HCT116 (cell line): ENCODE data around the gene FNDC8. TPM values are rescaled to one million over a fixed set of nuclear protein-coding genes. Genes with fewer than 3 reads are reported as not detected.

ENCODE experiments used
- ATAC-seq: fragments of 200-7000 bp; cut with Tn5 transposase; 2 replicates; pipeline ENCODE4 v1.9.1; 2020; ENCODE audit warnings: mild to moderate bottlenecking, moderate library complexity
- BruUV-seq: library from RNA; stranded (reverse); fragments of 400-500 nt; replicated peaks from 2 replicates; lab custom pipeline; 2021; lab: Mats Ljungman, UMichigan
- CTCF ChIA-PET: fragments of 300-600 bp; sonication (Branson Sonifier 250); formaldehyde crosslinking; loops from one replicate; lab custom pipeline; 2021; ENCODE audit warnings: antibody characterized with exemption; lab: Charles Lee
- POLR2A ChIA-PET: fragments of 300-600, 350-600 bp; sonication (Branson Sonifier 250); formaldehyde crosslinking; loops from one replicate; lab custom pipeline; 2021; ENCODE audit warnings: antibody characterized with exemption; lab: Charles Lee
- RAD21 ChIA-PET, 2 experiments: fragments of 300-600 bp; sonication (Branson Sonifier 250); formaldehyde crosslinking; loops; one replicate each; lab custom pipeline; 2023; ENCODE audit warnings: low total read pairs in 2 of 2; ENCODE audit not compliant: uncharacterized antibody in 2 of 2, unreplicated experiment in 2 of 2, low non-redundant PET in 1 of 2; lab: Charles Lee
- DNase-seq: peaks from one replicate; pipeline ENCODE4 v3.0.0-alpha.2; 2010; ENCODE audit warnings: low read depth, low spot score
- H2AFZ ChIP-seq: fragments of 200-600 bp; shearing (Covaris generic), sonication (generic); 2 replicates; pipeline ENCODE4 v1.6.1; 2017; ENCODE audit warnings: low read depth, mixed run types, mixed read lengths, antibody characterized with exemption, low read length; ENCODE audit not compliant: poor library complexity, severe bottlenecking
- H3K27ac ChIP-seq: 2 replicates; pipeline ENCODE4 v1.5.1; 2012; ENCODE audit warnings: low read depth, low read length
- H3K27me3 ChIP-seq: fragments of 200-600 bp; sonication (generic); 2 replicates; pipeline ENCODE4 v1.6.1; 2016; ENCODE audit warnings: mixed run types, low read length, mixed read lengths; ENCODE audit not compliant: insufficient read depth
- H3K36me3 ChIP-seq, 2 experiments: fragments of 200-500 bp in 1 of 2; fragments of 200-600 bp in 1 of 2; sonication (Bioruptor generic) in 1 of 2; sonication (generic) in 1 of 2; 2 replicates each; pipeline versions ENCODE4 v1.5.1 to v1.6.1; 2014 to 2016; ENCODE audit warnings: low read length in 2 of 2, inconsistent platforms in 1 of 2, mixed read lengths in 1 of 2, mixed run types in 1 of 2; ENCODE audit not compliant: insufficient read depth in 2 of 2, control insufficient read depth in 1 of 2
- H3K4me1 ChIP-seq, 2 experiments: fragments of 200-600 bp in 1 of 2; sonication (generic) in 1 of 2; 2 replicates each; pipeline versions ENCODE4 v1.5.1 to v1.6.1; 2012 to 2017; ENCODE audit warnings: low read length in 2 of 2, inconsistent platforms in 1 of 2, mild to moderate bottlenecking in 1 of 2, mixed read lengths in 1 of 2, mixed run types in 1 of 2, moderate library complexity in 1 of 2; ENCODE audit not compliant: insufficient read depth in 2 of 2, control insufficient read depth in 1 of 2
- H3K4me2 ChIP-seq: fragments of 200-600 bp; sonication (generic); 2 replicates; pipeline ENCODE4 v1.6.1; 2017; ENCODE audit warnings: mixed run types, low read length, mixed read lengths
- H3K4me3 ChIP-seq, 2 experiments: fragments of 200-600 bp in 1 of 2; sonication (generic) in 1 of 2; replicated peaks in 1 of 2; 2 replicates each; pipeline ENCODE4 v1.5.1; 2011 to 2016; ENCODE audit warnings: low read length in 2 of 2, control low read depth in 1 of 2, low read depth in 1 of 2, mild to moderate bottlenecking in 1 of 2, mixed read lengths in 1 of 2, mixed run types in 1 of 2
- H3K79me2 ChIP-seq: fragments of 200-600 bp; sonication (generic); 2 replicates; pipeline ENCODE4 v1.6.1; 2017; ENCODE audit warnings: mild to moderate bottlenecking, mixed run types, low read length, moderate library complexity, mixed read lengths; ENCODE audit not compliant: insufficient read depth
- H3K9ac ChIP-seq: fragments of 200-600 bp; sonication (generic); 2 replicates; pipeline ENCODE4 v1.6.1; 2016; ENCODE audit warnings: low read length, mixed read lengths
- H3K9me2 ChIP-seq: fragments of 200-600 bp; sonication (generic), shearing (Covaris generic); 2 replicates; pipeline ENCODE4 v1.6.1; 2017; ENCODE audit warnings: mixed run types, mild to moderate bottlenecking, moderate library complexity; ENCODE audit not compliant: insufficient read depth
- H3K9me3 ChIP-seq, 2 experiments: fragments of 200-500 bp in 1 of 2; fragments of 200-600 bp in 1 of 2; sonication (Bioruptor generic) in 1 of 2; sonication (generic) in 1 of 2; 2 replicates each; pipeline ENCODE4 v1.6.1; 2014 to 2017; ENCODE audit warnings: low read length in 2 of 2, mixed read lengths in 2 of 2, inconsistent platforms in 1 of 2, low read depth in 1 of 2, mild to moderate bottlenecking in 1 of 2, mixed run types in 1 of 2, moderate library complexity in 1 of 2; ENCODE audit not compliant: control insufficient read depth in 1 of 2, insufficient read depth in 1 of 2
- H4K20me1 ChIP-seq: fragments of 200-600 bp; sonication (generic), shearing (Covaris generic); 2 replicates; pipeline ENCODE4 v1.6.1; 2017; ENCODE audit warnings: mixed run types, mild to moderate bottlenecking, moderate library complexity; ENCODE audit not compliant: insufficient read depth
- CBX3 ChIP-seq: IDR thresholded peaks from 2 replicates; pipeline ENCODE4 v1.6.1; 2012; ENCODE audit warnings: low read depth
- CEBPB ChIP-seq: IDR thresholded peaks from 2 replicates; pipeline ENCODE4 v1.6.1; 2012; ENCODE audit warnings: low read depth
- EGR1 ChIP-seq: IDR thresholded peaks from 2 replicates; pipeline ENCODE4 v1.6.1; 2012; ENCODE audit warnings: low read depth
- ELF1 ChIP-seq: IDR thresholded peaks from 2 replicates; pipeline ENCODE4 v1.6.1; 2012; ENCODE audit warnings: low read depth, borderline replicate concordance
- EZH2 ChIP-seq: fragments of 200-600 bp; sonication (generic); IDR thresholded peaks from 2 replicates; pipeline ENCODE4 v1.6.1; 2017; ENCODE audit warnings: antibody characterized with exemption, mixed run types
- EZH2phosphoT487 ChIP-seq: fragments of 200-600 bp; IDR thresholded peaks from 2 replicates; pipeline ENCODE4 v1.6.1; 2018; ENCODE audit warnings: antibody characterized with exemption, borderline replicate concordance
- POLR2A ChIP-seq: IDR thresholded peaks from 2 replicates; pipeline ENCODE4 v1.7.0; 2011; ENCODE audit warnings: borderline replicate concordance; ENCODE audit not compliant: insufficient read depth, insufficient read length; ENCODE audit errors: extremely low read depth
- POLR2AphosphoS5 ChIP-seq: IDR thresholded peaks from 2 replicates; pipeline ENCODE4 v1.6.1; 2011; ENCODE audit warnings: mild to moderate bottlenecking, low read depth, low read length, moderate library complexity
- RAD21 ChIP-seq: IDR thresholded peaks from 2 replicates; pipeline ENCODE4 v1.6.1; 2012; ENCODE audit warnings: low read depth, mild to moderate bottlenecking
- SP1 ChIP-seq: IDR thresholded peaks from 2 replicates; pipeline ENCODE4 v1.6.1; 2012; ENCODE audit warnings: low read depth
- SRF ChIP-seq: IDR thresholded peaks from 2 replicates; pipeline ENCODE4 v1.6.1; 2012; ENCODE audit warnings: low read depth
- TCF7L2 ChIP-seq: IDR thresholded peaks from 2 replicates; pipeline ENCODE4 v1.7.0; 2011; ENCODE audit warnings: borderline replicate concordance, inconsistent platforms; ENCODE audit not compliant: insufficient read depth, insufficient read length; ENCODE audit errors: extremely low read depth
- ZFX ChIP-seq: fragments of 450-650 bp; IDR thresholded peaks from 2 replicates; pipeline ENCODE4 v1.6.1; 2017
- intact Hi-C: fragments of 100-400 bp; cut with micrococcal nuclease; formaldehyde crosslinking; loops from 2 replicates; pipeline ENCODE4 v1.10.0; 2022
- total RNA-seq: library from RNA; stranded (reverse); gene quantifications from one replicate; pipeline ENCODE4 v1.2.1, GENCODE V29; 2021; ENCODE audit not compliant: unreplicated experiment
- TF ChIP-seq, protein P1 (sequence below): IDR thresholded peaks from 2 replicates; pipeline ENCODE4 v1.6.1; 2012
- TF ChIP-seq, protein P2 (sequence below): IDR thresholded peaks from 2 replicates; pipeline ENCODE4 v1.6.1; 2012
- TF ChIP-seq, protein P3 (sequence below): IDR thresholded peaks from 2 replicates; pipeline ENCODE4 v1.6.1; 2011; ENCODE audit warnings: mild to moderate bottlenecking, low read length, moderate library complexity; ENCODE audit not compliant: insufficient replicate concordance; ENCODE audit errors: extremely low read depth
- TF ChIP-seq, protein P4 (sequence below), 3 experiments: fragments of 200-600 bp in 1 of 3; sonication (generic) in 1 of 3; IDR thresholded peaks in 2 of 3; conservative IDR thresholded peaks in 1 of 3; 2 replicates each; pipeline ENCODE4 v1.5.1; 2012 to 2017; ENCODE audit warnings: low read depth in 2 of 3, low read length in 2 of 3, antibody characterized with exemption in 1 of 3, borderline replicate concordance in 1 of 3, control low read depth in 1 of 3, mild to moderate bottlenecking in 1 of 3, mixed read lengths in 1 of 3, mixed run types in 1 of 3, moderate library complexity in 1 of 3; ENCODE audit not compliant: insufficient read depth in 1 of 3

FNDC8 gene
- total RNA-seq, 1 experiment from 2014 or later, result not detected

DNA sequence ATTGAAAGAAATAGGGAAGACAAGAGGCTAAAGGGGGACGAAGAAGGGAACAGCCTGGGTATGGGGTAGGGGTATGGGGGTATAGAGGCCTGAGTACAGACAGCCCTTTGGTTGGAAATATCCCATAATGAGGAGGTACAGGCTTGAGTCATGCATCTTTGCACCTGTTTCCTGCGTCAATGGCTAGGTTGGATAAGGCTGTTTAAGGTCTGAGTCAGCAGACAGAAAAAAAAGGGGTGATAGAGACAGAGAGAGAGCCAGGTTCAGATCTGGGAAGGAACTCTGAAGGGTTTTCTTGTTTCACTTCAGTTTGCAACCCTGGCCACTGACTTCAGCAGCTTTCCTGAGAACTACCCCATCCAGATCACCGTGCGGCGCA is 8.5 kb downstream of the FNDC8 start:
- Histone ChIP-seq H2AFZ (no peak overlapping the region), H3K27me3 (no peaks in the 10 kb centered on the region), H3K27ac (no peak overlapping the region), H3K4me3 (no peak overlapping the region), H3K4me2 (no peak overlapping the region), H4K20me1 (no peaks in the 10 kb centered on the region), H3K4me1 (no peaks in the 10 kb centered on the region), H3K79me2 (no peaks in the 10 kb centered on the region), H3K9me2 (no peaks in the 10 kb centered on the region), H3K9ac (no peak overlapping the region), H3K36me3 (peaks cover 18 to 39% of the 10 kb centered on the region in 2 experiments; a peak in 3 of 4 replicates), H3K9me3 (no peaks in the 10 kb centered on the region)
- BruUV-seq, result no TSS peak
- ChIA-PET POLR2A (no interaction called here), CTCF (no interaction called here), RAD21 (no interaction called here)
- TF ChIP-seq POLR2A (no peak), SP1 (no peak), ELF1 (no peak), TCF7L2 (no peak)
- DNase-seq, result no peak
- intact Hi-C loops, result loop anchor here (5.0 kb wide), 1 partner anchor 617 kb away; no protein-coding TSS in a partner anchor
- ATAC-seq, result no peak; the same call in none of the 2 replicates

DNA sequence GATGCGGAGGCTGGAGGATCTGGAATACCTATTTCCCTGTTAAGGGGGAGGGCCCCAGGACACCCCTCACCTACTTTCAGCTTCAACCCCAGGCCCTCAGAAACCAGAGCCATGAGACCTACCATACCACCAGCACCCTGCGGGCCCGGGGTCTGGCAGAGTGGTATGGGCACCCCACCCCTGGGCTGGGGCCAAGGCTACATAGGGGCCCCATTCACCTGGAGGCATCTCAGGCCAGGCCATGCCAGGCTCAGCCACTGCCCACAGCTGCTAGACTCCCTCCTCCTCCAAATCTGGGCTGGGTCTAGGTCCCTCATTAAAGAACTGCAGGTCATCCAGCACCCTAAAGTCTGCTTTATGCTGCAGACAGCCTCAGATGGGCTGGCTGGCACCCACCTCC is 9.0 kb downstream of the FNDC8 start:
- ATAC-seq, result peak; percentile 38
- Histone ChIP-seq H3K79me2 (no peaks in the 10 kb centered on the region), H2AFZ (no peak overlapping the region), H3K4me3 (no peak overlapping the region), H3K9ac (no peak overlapping the region), H4K20me1 (no peaks in the 10 kb centered on the region), H3K4me1 (no peaks in the 10 kb centered on the region), H3K9me3 (no peaks in the 10 kb centered on the region), H3K4me2 (no peak overlapping the region), H3K36me3 (peaks cover 20 to 44% of the 10 kb centered on the region in 2 experiments; a peak in 3 of 4 replicates), H3K27ac (no peak overlapping the region), H3K9me2 (no peaks in the 10 kb centered on the region), H3K27me3 (no peaks in the 10 kb centered on the region)
- ChIA-PET RAD21 (no interaction called here), CTCF (interaction anchor here (1.1 kb wide), 1 partner anchor 710 kb away, joined by 3 read pairs; no protein-coding TSS in a partner anchor), POLR2A (no interaction called here)
- intact Hi-C loops, result no loop called here
- no TSS peak for BruUV-seq
- no peak for DNase-seq
- no peak for TF ChIP-seq ELF1
- TF ChIP-seq POLR2A, result no peak
- no peak for TF ChIP-seq SRF
- TF ChIP-seq, protein P1, sequence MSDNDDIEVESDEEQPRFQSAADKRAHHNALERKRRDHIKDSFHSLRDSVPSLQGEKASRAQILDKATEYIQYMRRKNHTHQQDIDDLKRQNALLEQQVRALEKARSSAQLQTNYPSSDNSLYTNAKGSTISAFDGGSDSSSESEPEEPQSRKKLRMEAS, result no peak
- no peak for TF ChIP-seq POLR2AphosphoS5
- TF ChIP-seq, protein P2, sequence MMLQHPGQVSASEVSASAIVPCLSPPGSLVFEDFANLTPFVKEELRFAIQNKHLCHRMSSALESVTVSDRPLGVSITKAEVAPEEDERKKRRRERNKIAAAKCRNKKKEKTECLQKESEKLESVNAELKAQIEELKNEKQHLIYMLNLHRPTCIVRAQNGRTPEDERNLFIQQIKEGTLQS, result no peak
- TF ChIP-seq CBX3, result no peak
- TF ChIP-seq, protein P3, sequence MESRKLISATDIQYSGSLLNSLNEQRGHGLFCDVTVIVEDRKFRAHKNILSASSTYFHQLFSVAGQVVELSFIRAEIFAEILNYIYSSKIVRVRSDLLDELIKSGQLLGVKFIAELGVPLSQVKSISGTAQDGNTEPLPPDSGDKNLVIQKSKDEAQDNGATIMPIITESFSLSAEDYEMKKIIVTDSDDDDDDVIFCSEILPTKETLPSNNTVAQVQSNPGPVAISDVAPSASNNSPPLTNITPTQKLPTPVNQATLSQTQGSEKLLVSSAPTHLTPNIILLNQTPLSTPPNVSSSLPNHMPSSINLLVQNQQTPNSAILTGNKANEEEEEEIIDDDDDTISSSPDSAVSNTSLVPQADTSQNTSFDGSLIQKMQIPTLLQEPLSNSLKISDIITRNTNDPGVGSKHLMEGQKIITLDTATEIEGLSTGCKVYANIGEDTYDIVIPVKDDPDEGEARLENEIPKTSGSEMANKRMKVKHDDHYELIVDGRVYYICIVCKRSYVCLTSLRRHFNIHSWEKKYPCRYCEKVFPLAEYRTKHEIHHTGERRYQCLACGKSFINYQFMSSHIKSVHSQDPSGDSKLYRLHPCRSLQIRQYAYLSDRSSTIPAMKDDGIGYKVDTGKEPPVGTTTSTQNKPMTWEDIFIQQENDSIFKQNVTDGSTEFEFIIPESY, result no peak
- TF ChIP-seq, protein P4, sequence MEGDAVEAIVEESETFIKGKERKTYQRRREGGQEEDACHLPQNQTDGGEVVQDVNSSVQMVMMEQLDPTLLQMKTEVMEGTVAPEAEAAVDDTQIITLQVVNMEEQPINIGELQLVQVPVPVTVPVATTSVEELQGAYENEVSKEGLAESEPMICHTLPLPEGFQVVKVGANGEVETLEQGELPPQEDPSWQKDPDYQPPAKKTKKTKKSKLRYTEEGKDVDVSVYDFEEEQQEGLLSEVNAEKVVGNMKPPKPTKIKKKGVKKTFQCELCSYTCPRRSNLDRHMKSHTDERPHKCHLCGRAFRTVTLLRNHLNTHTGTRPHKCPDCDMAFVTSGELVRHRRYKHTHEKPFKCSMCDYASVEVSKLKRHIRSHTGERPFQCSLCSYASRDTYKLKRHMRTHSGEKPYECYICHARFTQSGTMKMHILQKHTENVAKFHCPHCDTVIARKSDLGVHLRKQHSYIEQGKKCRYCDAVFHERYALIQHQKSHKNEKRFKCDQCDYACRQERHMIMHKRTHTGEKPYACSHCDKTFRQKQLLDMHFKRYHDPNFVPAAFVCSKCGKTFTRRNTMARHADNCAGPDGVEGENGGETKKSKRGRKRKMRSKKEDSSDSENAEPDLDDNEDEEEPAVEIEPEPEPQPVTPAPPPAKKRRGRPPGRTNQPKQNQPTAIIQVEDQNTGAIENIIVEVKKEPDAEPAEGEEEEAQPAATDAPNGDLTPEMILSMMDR (IDR thresholded peaks at IDR 0.05 in 2 of 3, conservative IDR thresholded peaks at IDR 0.05 in 1 of 3; ENCODE audit: borderline replicate concordance in 1 of 3, insufficient read depth in 1 of 3, low read depth in 2 of 3, low read length in 2 of 3), result no peak
- no peak for TF ChIP-seq TCF7L2
- TF ChIP-seq EGR1, result no peak
- TF ChIP-seq ZFX, result no peak
- TF ChIP-seq RAD21, result no peak
- no peak for TF ChIP-seq EZH2
- TF ChIP-seq CEBPB, result no peak
- TF ChIP-seq EZH2phosphoT487, result no peak
